Hematopoietic multipotent progenitor cell treated with erythropoietin and hydrocortisone succinate and interleukin-3 and kit ligand, for 8 days (in vitro differentiated cells): Measurements from ENCODE around the gene ZNF317.

Experiments
- DNase-seq: peaks from one replicate; pipeline ENCODE4 v3.0.0-alpha.2; 2015

Gene ZNF317

DNA sequence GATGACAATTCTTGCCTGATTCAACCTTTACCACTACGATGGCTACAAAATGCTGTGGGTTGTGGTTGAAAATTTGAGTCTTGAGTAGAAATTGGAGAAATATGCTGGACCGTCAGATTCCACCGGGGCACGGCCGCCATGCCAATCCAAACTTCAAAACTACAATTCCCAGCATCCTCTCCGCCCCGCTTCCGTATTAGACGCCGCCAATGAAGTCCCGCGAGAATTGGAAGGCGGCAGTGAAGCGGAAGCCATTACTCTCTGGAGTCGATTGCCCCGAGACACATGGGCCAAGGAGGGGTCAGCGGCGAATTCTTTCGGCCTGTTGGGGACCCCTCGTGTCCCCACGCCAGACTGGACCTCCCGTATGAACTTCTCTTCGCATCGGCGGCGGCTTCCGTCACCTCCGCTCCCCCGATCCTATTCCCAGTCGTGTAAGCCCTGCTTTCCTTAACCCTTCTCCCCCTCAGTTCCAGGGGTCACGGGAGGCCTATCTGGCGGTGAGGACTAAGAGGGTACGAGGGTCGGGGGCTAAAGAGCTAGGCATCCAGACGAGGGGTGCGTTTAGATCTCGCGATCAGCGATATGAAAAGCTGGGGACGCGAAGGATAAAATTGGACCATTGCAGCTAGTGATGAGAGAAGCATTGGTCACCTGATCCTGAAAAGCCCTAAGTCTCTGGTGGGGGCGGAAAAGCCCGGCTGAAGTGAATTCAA, at the start of gene ZNF317:
TSS of gene ZNF317 (plus strand) at position 239 of the 716 bp plus-strand sequence. CDS start 15,620 bp downstream, outside the sequence.
- peak; percentile 96 for DNase-seq

DNA sequence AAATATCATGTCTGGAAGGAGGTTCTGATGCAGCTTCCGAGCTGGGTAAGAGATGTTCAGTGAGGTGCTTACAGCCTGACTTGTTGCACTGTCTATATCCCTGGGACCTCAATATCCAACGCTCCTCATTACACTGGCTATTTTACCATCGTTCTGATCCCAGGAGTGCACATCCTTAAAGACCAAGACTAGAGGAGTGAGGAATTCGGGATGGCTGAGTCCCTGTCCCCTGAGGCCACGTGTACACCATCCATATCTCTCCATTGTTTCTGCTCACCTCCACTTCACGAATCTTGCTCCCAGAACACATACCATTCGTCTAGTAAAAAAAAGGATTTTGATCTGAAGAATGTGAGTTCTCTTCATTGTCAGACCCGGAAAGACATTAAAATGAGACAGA, 32.8 kb upstream of the ZNF317 start, which contains the start of gene OR7G2:
TSS of gene OR7G2 (minus strand) at position 101 of the 400 bp plus-strand sequence. CDS start 4,232 bp downstream, outside the sequence.
- DNase-seq = no peak

DNA sequence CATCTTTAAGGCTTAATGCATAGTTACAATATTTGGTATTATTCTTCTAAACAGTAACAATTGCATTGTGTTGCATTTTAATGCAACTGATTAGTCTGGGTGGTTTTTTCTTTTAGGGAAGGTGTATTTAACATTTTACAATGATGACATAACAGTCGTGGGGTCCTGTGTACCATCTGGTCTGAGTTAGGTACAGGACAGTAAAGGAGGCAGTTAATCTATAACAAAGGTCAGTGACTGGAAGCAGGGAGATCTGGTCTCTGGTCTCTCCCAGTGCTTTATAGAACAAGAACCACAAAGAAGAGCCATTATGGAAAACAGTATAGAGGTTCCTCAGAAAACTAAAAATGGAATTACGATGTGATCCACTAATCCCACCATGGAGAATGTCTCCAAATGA, 30.2 kb upstream of the ZNF317 start:
- no peak for DNase-seq

DNA sequence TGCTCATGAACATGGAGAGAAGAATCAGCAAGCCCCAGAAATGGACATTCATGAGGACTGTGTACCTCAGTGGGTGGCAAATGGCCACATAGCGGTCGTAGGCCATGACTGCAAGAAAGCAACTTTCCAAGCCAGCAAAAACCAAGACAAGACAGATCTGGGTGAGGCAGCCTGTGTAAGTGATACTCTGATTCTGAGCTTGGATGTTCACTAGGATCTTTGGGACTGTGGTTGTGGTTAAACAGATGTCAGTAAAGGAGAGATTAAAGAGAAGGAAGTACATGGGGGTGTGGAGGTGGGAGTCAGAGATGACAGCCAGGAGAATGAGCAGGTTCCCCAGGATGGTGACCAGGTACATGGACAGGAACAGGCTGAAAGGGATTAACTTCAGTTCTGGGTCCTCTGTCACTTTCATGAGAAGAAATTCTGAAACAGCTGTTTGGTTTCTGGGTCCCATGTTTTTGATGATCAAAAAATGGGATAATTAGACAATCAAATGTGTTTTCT, 24.8 kb upstream of the ZNF317 start, which contains the start of gene OR7G1:
TSS of gene OR7G1 (minus strand) at position 457 of the 507 bp plus-strand sequence. CDS start at position 457, 0 bp downstream.
- DNase-seq = no peak

DNA sequence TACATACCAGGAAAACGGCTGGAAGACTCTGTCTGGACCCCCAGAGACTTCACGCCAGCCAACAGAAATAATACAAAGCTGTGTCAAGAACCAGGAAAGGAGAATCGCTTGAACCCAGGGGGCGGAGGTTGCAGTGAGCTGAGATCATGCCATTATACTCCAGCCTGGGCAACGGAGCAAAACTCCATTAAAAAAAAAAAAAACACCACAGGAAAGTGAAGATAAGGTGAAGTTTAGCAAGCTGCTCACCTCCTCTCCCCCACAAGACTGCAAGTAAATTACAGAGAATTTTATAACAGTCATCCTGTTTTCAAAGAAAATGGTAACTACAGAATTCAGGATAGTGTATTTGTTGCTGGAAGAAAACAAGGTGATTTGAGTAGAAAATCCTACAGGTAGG, 23.6 kb upstream of the ZNF317 start:
- no peak for DNase-seq

DNA sequence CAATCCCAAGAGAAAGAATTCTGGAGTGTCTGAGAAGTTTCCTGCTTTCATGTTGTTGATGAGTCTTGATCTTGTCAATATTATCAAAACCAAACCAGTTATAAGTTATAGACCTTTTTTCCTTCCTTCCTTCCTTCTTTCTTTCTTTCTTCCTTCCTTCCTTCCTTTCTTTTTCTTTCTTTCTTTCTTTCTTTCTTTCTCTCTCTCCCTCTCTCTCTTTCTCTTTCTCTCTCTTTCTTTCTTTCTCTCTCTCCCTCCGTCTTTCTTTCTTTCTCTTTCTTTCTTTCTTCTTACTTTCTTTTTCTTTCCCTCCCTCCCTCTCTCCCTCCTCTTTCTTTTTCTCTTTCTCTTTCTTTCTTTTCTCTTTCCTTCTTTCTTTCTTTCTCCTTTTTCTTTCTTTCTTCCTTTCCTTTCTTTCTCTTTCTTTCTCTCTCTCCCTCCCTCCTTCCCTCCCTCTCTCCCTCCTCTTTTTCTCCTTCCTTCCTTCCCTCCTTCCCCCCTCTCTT, 13.2 kb upstream of the ZNF317 start, which contains the start of gene OR7G3:
TSS of gene OR7G3 (minus strand) at position 51 of the 506 bp plus-strand sequence. CDS start at position 51, 0 bp downstream.
- no peak for DNase-seq

DNA sequence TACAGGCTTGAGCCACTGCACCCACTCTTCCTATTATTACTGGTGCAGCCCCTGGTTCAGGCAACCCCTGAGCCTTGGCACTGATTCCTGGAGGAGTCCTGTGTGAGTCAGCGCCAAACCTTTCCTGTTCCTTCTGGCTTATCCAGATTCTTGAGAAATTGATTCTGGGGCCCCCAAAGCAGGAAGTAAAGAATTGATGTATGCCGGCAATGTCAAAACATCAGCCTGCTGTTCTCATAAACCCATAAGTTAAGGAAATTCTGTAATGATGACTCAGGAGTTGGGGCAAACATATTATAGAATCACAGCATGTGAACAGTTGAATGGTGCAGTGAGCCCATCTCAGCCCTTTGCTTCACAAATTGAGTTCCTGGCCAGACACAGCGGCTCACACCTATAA, 12.0 kb upstream of the ZNF317 start:
- no peak for DNase-seq

DNA sequence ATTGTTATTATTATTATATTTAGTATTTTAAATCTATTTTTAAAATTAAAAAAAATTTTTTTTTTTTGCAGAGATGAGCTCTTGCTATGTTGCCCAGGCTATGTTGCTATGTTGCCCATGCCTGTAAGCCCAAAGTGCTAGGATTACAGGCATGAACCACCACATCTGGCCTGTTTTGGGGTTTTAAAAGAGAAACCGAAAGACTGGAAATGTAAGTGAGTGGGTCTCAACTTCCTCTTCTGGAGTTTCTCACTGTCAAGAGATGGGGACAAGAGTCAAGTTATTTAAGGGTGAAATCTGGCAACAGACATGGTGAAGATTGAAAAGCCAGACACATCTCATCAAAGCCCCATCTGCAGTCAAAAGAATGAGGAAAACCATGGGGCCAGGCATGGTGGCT, 9.2 kb upstream of the ZNF317 start:
- no peak for DNase-seq

DNA sequence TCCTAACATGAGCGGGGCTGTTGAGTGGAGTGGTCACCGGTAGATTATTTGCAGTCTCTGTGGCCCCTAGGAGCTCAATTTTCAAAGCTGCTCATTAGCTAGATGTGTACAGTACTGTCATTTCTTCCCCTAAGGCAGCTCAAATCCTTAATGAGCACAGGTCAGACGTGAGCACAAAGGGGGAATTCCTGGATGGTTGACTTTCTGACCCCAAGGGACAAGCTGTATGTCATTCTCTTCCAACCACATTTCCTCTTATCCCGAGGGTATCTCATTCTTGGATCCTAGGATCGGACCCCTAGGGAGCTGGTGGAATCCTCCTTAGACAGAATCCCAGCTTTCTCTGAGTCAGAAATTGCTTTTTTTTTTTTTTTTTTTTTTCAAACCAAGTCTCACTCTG, 7.8 kb upstream of the ZNF317 start:
- DNase-seq = no peak

DNA sequence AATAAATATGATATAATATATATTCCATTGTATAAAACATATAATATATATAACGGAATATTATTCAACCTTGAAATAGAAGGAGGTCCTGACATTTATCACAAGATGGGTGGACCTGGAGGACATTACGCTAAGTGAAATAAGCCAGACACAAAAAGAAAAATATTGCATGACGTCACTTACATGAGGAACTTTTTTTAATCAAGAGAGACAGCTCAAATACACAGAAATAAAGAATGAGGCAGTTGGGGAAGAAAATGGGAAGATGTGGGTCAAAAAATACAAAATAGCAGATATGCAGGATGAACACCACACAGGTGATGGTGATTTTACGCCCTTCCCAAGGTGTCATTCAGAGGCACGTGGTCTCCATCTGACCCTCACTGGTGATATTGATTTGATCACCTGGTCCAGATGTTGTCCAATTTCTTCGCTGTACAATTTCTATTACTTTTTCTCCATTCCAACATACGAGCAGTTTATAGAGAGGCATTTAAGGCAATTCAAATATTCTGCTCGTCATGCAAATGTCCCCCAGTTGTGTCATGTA, 513 bp upstream of the ZNF317 start:
- DNase-seq = no peak

DNA sequence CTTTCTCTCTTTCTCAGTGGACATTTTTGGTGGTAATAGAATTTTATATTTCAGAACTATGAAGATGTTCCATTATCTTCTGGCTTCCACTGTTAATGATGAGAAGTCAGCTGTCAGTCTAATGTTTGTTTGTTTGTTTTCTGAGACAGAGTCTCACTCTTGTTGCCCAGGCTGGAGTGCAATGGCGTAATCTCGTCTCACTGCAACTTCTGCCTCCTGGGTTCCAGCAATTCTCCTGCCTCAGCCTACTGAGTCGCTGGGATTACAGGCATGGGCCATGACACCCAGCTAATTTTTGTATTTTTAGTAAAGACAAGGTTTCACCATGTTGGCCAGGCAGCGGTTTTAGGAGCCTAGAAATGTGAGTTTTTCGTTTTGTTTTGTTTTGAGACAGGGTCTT, 4.7 kb downstream of the ZNF317 start:
- peak; percentile 19 for DNase-seq

DNA sequence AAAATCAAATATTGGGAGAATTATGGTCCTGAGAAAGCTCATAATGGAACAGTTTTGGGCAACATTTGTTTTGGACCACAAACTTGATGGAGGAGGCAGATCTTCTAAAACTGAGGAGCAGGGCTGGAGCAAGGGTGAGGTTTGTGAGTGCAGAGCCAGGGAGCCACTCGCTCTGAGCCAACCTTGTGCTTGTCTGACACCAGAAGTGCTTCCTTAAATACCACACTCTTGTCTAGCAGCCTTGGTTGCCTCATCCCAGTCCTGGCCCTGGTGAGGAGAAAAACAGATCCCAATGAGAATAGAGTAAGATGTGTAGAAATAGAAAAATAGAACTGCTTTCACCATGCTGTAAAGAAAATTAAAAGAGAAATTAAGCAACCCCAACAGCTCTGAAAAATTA, 6.7 kb downstream of the ZNF317 start:
- no peak for DNase-seq

DNA sequence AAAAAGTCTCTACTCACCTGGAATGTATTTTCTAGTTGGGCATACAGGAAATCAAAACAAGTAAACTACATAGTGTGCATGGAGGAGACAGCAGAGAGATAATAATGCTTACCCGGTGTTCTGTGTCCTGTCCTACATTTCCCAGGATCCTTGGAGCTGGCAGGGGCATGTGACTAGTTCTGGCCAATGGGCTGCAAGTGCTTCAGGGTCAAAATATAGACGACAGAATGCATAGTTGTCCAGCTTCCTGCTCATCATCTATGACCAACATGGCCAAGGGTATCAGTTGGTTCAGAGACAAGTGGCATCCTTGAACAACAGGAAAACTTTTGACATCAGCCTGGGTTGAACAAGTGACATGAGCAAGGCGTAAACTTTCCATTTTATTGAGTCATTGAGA, 8.5 kb downstream of the ZNF317 start:
- DNase-seq = no peak

DNA sequence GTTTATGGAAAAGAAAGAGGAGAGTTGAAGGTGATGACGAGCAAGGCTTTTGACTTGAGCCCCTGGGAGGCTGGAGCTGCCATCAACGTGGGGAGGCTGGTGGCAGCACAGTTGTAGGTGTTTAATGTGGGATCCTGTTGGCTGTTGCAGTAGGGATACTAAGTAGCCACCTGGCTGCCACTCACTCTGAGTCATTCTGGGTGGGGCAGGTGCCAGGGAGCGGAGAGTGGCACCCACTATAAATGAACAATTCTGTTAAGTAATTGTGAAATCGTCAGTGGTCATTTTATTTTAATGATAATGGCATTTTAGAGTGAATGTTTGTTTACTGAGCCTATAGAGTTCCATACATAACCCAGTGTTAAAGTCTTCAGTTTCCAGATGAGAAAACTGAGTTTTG, 9.8 kb downstream of the ZNF317 start:
- no peak for DNase-seq

DNA sequence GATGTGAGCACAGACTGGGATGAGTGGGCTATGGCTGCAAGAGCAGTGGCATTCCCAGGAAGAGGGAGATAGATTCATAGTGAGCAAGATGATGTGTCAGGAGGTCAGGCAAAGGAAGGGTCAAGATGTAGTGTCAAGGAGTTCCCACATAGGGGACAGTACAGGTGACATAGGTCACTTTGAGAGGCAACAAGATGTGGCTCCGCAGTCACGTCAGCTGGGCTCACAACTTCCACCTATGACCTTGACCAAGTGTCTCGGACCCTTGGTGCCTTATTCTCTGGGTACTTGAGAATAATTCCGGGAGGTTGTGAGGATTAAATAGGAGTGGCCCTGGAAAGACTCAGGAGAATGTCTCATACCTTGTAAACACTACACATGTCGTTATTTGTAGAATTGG, 10.5 kb downstream of the ZNF317 start:
- no peak for DNase-seq

DNA sequence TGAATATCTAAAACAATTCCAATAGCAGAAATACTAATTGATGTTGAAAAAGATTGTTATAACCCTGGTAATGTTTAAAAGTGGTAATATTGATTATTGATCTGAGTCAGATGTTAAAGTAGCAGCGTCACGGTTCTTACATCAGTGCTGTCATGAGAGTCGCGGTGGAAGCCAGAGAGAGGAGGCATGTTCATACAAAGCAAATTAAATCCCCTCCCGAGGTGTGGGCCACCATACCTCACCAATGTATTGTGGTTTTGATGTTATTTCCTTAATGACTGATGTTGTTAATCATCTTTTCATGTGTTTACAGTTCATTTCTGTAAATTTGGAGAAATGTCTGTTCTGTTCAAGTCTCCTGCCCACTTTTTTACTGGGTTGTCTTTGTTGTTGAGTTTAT, 11.2 kb downstream of the ZNF317 start:
- no peak for DNase-seq

DNA sequence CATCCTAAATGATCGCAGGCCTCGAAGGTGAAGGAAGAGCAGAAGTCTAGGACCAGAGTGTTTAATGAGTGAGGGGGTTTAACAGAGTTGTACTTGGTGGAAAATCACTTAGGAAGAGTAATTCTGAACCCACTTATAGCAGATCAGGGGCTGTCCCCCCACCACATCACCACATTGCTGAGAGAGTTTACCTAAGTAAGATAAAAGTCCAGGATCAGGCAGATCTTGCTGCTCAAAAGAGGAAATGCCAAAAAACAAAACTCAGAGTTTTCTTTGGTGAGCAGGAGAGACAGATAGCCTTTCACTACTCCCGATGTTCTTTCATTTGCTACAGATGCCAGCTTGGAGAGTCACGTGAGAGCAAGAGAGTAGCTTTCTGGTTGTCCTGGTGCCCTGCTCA, 15.4 kb downstream of the ZNF317 start:
- DNase-seq = no peak

DNA sequence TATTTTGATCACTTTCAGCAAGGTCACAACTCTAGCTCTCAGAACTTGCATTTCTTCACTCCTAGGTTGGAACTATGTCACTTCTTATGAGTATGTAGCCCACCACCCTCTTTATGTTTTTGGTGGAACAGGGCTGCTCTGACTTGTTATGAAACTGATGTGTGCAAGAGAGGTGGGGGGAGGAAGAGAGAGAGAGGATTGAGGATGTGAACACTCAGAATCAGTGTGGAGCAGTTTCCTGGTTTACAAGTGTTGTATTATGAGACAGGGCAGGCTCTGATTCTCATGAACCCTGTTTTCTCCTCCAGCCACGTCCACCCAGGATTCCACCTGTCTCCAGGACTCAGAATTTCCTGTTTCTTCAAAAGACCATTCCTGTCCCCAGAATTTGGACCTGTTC, 16.1 kb downstream of the ZNF317 start:
- DNase-seq = no peak

DNA sequence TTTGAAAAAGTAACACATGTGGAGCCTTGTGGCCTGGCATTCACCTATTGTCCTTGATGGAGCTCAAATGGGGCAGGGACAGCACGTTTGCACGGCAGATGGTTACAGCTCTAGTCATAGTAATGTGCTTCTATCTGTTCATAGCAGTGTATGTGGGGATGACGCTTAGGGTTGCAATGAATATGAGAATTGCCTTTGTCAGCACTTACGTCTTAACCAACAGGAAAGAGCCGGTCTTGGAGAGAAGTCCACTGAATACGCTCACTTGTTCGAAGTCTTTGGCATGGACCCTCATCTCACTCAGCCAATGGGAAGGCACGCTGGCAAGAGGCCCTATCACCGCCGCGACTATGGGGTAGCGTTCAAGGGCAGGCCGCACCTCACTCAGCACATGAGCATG, 19.7 kb downstream of the ZNF317 start:
- no peak for DNase-seq

DNA sequence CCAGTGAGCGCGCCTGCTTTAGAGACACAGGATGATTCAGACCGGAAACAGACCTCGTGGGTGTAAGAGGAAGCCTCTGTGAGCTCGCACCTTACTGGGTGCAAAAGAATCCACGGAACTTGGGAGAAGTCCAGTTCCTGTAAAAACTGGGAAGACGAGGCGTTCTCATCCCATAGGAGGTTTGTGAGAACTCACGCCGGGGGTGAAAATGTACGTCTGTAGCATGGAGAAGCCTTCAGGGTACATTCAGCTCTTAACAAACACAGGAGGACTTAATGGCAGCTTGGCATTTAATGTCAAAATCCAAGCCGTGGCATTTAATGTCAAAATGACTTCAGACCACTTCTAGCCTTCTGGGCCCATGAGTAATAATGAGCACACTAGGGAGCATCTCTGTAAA, 21.2 kb downstream of the ZNF317 start:
- DNase-seq = no peak

DNA sequence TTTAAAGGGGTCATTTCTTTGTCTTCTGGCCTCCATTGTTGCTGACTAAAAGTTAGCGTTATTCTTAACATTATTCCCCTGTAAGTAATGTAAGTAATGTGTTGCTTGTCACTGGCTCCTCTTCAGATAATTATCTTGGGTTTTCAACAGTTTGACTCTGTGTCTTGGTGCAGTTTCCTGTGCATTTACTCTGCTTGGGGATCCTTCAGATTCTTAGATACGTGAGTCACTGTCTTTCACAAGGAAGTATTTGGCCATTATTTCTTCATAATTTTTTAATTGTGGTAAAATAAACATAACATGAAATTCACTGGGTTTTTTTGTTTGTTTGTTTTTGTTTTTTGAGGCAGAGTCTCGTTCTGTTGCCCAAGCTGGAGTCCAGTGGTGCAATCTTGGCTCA, 25.1 kb downstream of the ZNF317 start:
- DNase-seq = no peak

DNA sequence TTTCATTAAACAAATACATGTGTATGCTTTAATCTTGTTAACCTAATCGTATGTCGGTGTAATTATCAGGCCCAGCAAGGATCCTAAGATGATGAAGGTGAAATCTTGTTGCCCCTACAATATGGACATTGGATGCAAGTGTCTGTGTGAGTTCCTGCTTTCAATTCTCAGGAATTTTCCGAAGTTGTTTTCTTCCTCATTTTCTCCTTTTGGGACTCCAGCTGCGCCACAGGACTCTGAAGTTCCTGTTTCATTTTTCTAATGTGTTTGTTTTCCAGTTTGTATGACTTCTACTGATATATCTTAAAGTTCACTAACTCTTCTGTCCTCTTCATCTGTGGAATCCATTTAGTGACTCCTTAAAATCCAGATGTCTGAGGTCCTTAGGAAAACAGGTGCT, 26.6 kb downstream of the ZNF317 start:
- DNase-seq = no peak

DNA sequence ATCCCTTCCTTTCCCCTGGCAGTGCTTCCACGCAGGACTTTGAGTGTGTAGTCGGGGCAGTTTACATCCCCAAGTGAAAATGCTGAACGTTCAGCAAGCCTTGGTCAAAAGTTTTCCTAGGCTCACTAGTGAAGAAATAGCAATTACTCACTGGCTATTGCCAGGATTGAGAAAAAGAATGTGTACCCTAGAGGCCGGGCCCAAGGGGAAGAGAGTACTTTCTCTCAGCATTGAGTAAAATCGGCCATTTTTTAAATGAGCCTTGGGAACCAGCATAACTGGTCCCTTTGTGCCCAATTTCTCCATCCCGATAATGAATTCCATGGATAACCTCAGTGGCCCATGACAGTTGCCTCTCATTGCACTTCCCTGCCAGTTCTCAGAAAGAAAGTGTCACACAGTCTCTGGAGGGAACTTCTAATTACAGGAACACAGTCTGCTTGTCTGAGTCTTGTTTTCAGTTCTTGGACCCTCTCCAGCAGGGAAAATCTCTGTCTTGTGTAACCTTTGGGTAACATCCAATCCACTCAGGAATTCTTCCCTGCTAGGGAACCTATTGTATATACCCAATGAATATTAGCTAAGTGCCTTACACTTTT, 31.3 kb downstream of the ZNF317 start:
- DNase-seq = no peak

DNA sequence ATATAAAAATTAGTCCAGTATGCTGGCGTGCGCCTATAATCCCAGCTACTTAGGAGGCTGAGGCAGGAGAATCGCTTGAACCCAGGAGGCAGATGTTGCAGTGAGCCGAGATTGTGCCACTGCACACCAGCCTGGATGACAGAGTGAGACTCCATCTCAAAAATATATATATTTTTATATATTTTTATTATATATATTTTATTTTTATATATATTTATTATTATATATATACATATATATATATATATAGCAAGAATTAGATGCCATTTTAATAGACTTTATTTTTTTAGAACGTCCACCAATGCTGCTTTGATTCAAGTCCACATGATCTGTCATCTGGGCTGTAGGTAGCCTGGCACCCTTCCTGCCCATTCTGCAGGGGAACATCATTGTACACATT, 35.1 kb downstream of the ZNF317 start:
- no peak for DNase-seq
